Cardiac fibroblast (primary cell): ENCODE data around the gene NKX6-2.
A peak's percentile ranks its signal among the peaks of the same experiment; 100 is the strongest.

Source experiments
- DNase-seq, 2 donors: peaks; one replicate each; pipeline versions ENCODE4 v3.0.0 to v3.0.0-alpha.2; 2010; ENCODE audit warnings: low read depth in 2 of 2
- H3K4me3 ChIP-seq, 2 donors: replicated peaks in 1 of 2; 1 replicate in 1 of 2; 2 replicates in 1 of 2; pipeline ENCODE4 v1.5.1; 2011; ENCODE audit warnings: low read depth in 2 of 2, low read length in 2 of 2, mild to moderate bottlenecking in 2 of 2, moderate library complexity in 1 of 2
- CTCF ChIP-seq: IDR thresholded peaks from one replicate; pipeline ENCODE4 v1.5.1; 2011; ENCODE audit warnings: low read depth, mild to moderate bottlenecking, low read length, inconsistent platforms

NKX6-2 gene

GRCh38 chr10:132737390-132738048 lies 48.4 kb downstream of the NKX6-2 start:
- no peak for TF ChIP-seq CTCF
- no peak overlapping the region for H3K4me3 ChIP-seq
- DNase-seq: no peak

- DNase-seq: no peak
- no peak for TF ChIP-seq CTCF
- no peak overlapping the region for H3K4me3 ChIP-seq
Observed at GRCh38 chr10:132735923-132736391, 50.0 kb downstream of the NKX6-2 start.

- H3K4me3 ChIP-seq: no peak overlapping the region
- no peak for DNase-seq
- no peak for TF ChIP-seq CTCF
Observed at GRCh38 chr10:132735341-132735775, 50.6 kb downstream of the NKX6-2 start.

GRCh38 chr10:132733926-132734325 lies 52.0 kb downstream of the NKX6-2 start:
- H3K4me3 ChIP-seq: no peak overlapping the region
- peak in 1 of 2 donors; percentile 18 for DNase-seq
- TF ChIP-seq CTCF: no peak
